ENCODE measurements around the gene TRAPPC2B.
"Not testable (repeated sequence)": the region's sequence is repeated elsewhere in the genome, so short reads cannot be mapped to it uniquely, and the experiment has no call there.

The TRAPPC2B gene

GRCh38 chr19:57374647-57375046 lies 11.3 kb downstream of the TRAPPC2B start:
- not testable (repeated sequence) for DNase-seq

- no peak for DNase-seq
Observed at GRCh38 chr19:57376151-57376550, 12.8 kb downstream of the TRAPPC2B start.

GRCh38 chr19:57377498-57378146 lies 14.3 kb downstream of the TRAPPC2B start:
- DNase-seq, result no peak

- DNase-seq, result no peak
Observed at GRCh38 chr19:57380923-57381322, 17.6 kb downstream of the TRAPPC2B start.

GRCh38 chr19:57382806-57383488 lies 19.6 kb downstream of the TRAPPC2B start:
- no peak for DNase-seq

GRCh38 chr19:57389194-57389729 lies 25.9 kb downstream of the TRAPPC2B start:
- DNase-seq, result no peak

GRCh38 chr19:57389730-57390598 lies 26.6 kb downstream of the TRAPPC2B start, which contains the start of gene ZNF548:
Gene ZNF548, plus strand, starts transcription at chr19:57389854. Its CDS starts 246 bp downstream, at chr19:57390100.
- peak; percentile 96 for DNase-seq

- no peak for DNase-seq
Observed at GRCh38 chr19:57395710-57396109, 32.4 kb downstream of the TRAPPC2B start.

GRCh38 chr19:57398868-57399267 lies 35.5 kb downstream of the TRAPPC2B start:
- no peak for DNase-seq

GRCh38 chr19:57403737-57404563 lies 40.6 kb downstream of the TRAPPC2B start:
- DNase-seq, result no peak

GRCh38 chr19:57406516-57407123 lies 43.3 kb downstream of the TRAPPC2B start:
- DNase-seq, result peak; percentile 6

GRCh38 chr19:57410877-57411671 lies 47.7 kb downstream of the TRAPPC2B start, which contains the start of gene ZNF17:
Gene ZNF17, plus strand, starts transcription at chr19:57411161. Its CDS starts 2,455 bp downstream, at chr19:57413616.
- peak; percentile 77 for DNase-seq

All from GF-D8 (cell line).